Effector memory CD4-positive, alpha-beta T cell (primary cell): Measurements from ENCODE around the gene VOPP1.
A peak's percentile ranks its signal among the peaks of the same experiment; 100 is the strongest.

ENCODE experiments used
- DNase-seq, 3 donors: peaks; one replicate each; pipeline ENCODE4 v3.0.0-alpha.2; 2020
- H3K27ac ChIP-seq: 2 replicates; pipeline ENCODE4 v1.7.0; 2013; ENCODE audit warnings: mild to moderate bottlenecking, low read length, moderate library complexity; ENCODE audit not compliant: insufficient read depth, poor library complexity, severe bottlenecking
- H3K27me3 ChIP-seq: replicated peaks from 2 replicates; pipeline ENCODE4 v1.7.0; 2013; ENCODE audit warnings: mild to moderate bottlenecking, low read length; ENCODE audit not compliant: insufficient read depth, control insufficient read depth, poor library complexity, severe bottlenecking
- H3K36me3 ChIP-seq: 2 replicates; pipeline ENCODE4 v1.7.0; 2013; ENCODE audit warnings: mild to moderate bottlenecking, low read length, moderate library complexity; ENCODE audit not compliant: control insufficient read depth, insufficient read depth
- H3K4me1 ChIP-seq: 2 replicates; pipeline ENCODE4 v1.7.0; 2013; ENCODE audit warnings: low read length, mild to moderate bottlenecking; ENCODE audit not compliant: control insufficient read depth, insufficient read depth, poor library complexity, severe bottlenecking
- H3K4me3 ChIP-seq: 2 replicates; pipeline ENCODE4 v1.7.0; 2013; ENCODE audit warnings: low read length, low read depth, mild to moderate bottlenecking; ENCODE audit not compliant: insufficient read depth, poor library complexity, severe bottlenecking
- H3K9me3 ChIP-seq: 2 replicates; pipeline ENCODE4 v1.7.0; 2013; ENCODE audit warnings: mild to moderate bottlenecking, low read length, moderate library complexity; ENCODE audit not compliant: control insufficient read depth

Gene VOPP1

DNA sequence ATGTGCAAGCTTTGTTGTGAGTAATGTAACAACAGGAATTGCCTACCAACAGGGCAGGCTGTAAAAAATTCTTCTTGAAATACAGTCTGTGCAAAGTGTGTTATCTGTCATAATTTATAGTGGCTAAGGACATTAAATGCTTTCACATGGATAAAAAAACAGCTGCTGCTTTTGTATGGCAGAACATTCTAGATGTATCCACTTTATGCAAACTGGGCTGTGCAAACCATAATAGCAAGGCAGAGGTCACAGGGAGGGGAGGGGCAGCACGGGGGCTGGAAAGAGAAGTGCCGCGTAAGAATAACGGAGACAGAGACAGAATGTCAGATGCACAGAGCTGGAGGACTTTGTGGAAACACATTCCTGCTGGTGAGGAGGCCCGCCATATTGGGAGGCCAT lies 86.1 kb downstream of the VOPP1 start:
- no peak for DNase-seq
- Histone ChIP-seq H3K36me3 (peaks cover 35% of the 10 kb centered on the region), H3K27ac (no peak overlapping the region), H3K9me3 (no peaks in the 10 kb centered on the region), H3K4me3 (no peak overlapping the region), H3K4me1 (no peaks in the 10 kb centered on the region), H3K27me3 (no peaks in the 10 kb centered on the region)

DNA sequence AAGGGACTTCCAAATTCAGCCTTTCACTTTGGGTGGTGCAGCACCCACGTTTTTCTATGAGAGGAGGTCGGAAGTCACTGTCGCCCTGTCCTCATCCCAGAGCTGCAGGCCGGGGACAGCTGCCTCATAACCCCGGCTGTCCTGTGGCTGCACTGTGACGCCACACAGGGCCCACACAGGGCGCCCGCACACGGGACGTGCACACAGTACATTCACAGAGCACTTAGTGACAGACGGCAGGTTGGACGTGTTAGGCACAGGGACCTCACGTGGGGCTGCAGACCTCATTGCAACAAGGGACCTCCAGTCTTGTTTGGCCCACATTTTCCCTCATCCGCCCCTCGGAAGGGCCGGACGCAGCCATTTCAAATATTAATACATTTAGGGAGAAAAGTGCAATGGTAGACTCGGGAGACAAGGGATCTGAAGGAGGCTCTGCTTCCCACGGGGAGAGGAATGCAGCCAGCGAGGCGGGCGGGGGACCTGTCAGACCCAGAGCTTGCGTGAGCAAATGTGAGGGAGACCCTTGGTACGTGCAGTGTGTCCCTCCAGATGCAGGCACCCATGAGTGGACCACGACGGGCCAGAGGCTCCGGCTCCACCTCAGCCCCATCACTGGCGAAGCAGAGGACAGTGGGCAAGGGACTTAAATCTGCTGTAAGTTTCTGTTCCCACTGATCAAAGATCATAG lies 86.7 kb downstream of the VOPP1 start:
- no peak for DNase-seq
- Histone ChIP-seq H3K4me1 (no peaks in the 10 kb centered on the region), H3K4me3 (no peak overlapping the region), H3K27me3 (no peaks in the 10 kb centered on the region), H3K9me3 (no peaks in the 10 kb centered on the region), H3K27ac (no peak overlapping the region), H3K36me3 (peaks cover 29% of the 10 kb centered on the region)

DNA sequence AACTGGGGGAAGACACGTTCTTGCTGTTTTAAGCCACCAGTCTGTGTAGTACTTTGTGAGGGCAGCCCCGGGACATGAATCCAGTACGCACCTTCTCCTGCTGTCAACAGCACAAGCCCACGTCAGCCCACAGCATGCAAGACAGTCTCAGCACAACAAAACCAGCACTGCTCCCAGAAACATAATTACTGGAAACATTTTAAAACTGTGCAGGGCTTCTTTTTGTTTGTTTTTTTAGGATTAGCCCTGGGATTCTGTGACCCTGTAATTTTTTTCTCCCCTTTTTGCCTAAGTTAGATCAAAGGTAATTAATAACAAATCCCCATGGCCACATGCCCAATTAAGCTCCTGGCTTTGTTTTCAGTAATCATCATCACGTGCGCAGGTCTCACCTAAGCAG lies 87.5 kb downstream of the VOPP1 start:
- H3K27ac ChIP-seq, result no peak overlapping the region

DNA sequence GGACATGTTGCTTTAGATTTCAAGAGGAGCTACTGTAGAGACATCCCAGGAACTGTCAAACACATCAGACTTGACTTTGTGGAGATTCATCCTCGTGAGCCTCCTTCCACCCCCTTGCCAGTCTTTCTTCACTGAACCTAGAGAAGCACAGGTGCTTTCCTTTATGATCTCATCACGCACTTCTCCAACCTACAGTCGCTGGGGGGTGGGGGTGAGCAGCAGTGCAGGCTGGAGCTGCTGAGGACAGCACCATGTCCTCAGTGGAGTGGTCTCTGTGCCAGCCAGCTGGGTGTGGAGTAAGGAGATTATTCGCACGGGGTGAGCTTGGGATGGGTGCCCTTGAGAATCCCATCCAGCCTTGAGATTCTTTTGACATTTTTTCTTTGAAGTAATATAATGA lies 88.1 kb downstream of the VOPP1 start:
- DNase-seq, result no peak
- no peaks in the 10 kb centered on the region for H3K27me3 ChIP-seq
- H3K27ac ChIP-seq, result no peak overlapping the region
- no peak overlapping the region for H3K4me3 ChIP-seq
- H3K4me1 ChIP-seq, result no peaks in the 10 kb centered on the region
- H3K36me3 ChIP-seq, result peaks cover 15% of the 10 kb centered on the region
- no peaks in the 10 kb centered on the region for H3K9me3 ChIP-seq

More for the DNA sequence above, 87.5 kb downstream of the VOPP1 start:
- Histone ChIP-seq H3K27me3 (no peaks in the 10 kb centered on the region), H3K4me1 (no peaks in the 10 kb centered on the region), H3K9me3 (no peaks in the 10 kb centered on the region), H3K36me3 (peaks cover 21% of the 10 kb centered on the region), H3K4me3 (no peak overlapping the region)
- no peak for DNase-seq

DNA sequence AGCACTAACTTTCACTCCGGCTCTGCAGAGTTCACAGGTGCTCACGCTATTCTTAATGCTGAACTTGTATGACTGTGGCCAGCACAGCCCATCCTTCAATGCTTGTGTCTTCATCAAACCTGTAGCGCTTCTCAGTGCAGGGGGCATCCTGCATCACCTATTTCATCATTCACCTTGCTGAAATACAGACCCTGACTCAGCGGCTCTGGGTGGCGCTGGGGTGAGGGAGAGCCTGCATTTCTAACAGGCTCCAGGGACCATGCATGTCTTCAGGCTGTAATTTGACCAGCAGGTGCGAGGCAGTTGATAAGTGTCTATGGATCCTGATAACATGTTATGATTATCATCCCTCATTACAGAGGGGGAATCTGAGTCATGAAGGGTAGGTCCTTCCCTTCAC lies 89.3 kb downstream of the VOPP1 start:
- Histone ChIP-seq H3K36me3 (peaks cover 7% of the 10 kb centered on the region), H3K9me3 (no peaks in the 10 kb centered on the region), H3K4me3 (no peak overlapping the region), H3K27me3 (no peaks in the 10 kb centered on the region), H3K4me1 (peaks cover 7% of the 10 kb centered on the region), H3K27ac (no peak overlapping the region)
- DNase-seq, result no peak

DNA sequence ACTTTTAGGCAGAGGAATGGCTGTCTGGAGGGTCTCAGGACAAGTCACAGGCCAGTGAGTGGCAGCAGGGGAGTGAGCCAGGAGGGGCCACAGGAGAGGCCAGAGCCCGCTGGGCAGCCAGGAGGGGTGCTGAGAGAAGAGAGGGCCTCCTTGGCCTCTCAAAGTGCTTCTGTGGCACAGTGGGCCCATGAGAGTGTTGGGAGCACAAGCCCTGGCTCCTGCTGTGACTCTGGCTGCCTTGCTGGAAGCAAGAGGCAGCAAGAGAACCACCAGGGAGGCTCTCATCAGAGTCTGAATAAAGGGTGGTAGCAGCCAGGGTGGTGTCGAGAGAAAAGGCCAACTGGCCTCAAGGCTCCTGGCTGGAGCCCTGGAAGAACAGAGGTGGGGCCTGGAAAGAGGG lies 91.1 kb downstream of the VOPP1 start:
- Histone ChIP-seq H3K36me3 (peaks cover 7% of the 10 kb centered on the region), H3K4me1 (peaks cover 25% of the 10 kb centered on the region), H3K9me3 (no peaks in the 10 kb centered on the region), H3K27me3 (no peaks in the 10 kb centered on the region), H3K4me3 (no peak overlapping the region), H3K27ac (no peak overlapping the region)
- DNase-seq, result no peak

DNA sequence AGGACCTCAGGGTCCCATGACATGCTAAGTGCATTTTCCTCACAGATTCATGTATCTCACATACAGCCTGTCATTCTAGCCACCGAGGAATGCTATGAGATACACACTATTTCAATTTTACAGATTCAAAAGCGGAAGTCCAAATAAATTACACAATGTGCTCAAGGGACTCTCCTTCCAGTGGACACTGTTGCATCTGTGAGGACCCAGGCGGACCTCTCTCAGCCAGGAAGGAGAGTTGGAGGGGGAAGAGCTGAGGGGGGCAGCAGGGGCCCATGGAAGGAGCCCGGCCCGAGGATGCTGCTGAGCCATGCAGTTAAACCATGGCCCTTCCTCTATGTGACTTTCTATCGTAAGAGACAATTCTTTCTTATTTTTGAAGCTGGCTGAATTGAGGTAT lies 93.6 kb downstream of the VOPP1 start:
- no peak overlapping the region for H3K27ac ChIP-seq
- H3K4me1 ChIP-seq, result peaks cover 49% of the 10 kb centered on the region
- peaks cover 7% of the 10 kb centered on the region for H3K36me3 ChIP-seq
- no peaks in the 10 kb centered on the region for H3K27me3 ChIP-seq
- no peaks in the 10 kb centered on the region for H3K9me3 ChIP-seq
- no peak for DNase-seq
- no peak overlapping the region for H3K4me3 ChIP-seq

DNA sequence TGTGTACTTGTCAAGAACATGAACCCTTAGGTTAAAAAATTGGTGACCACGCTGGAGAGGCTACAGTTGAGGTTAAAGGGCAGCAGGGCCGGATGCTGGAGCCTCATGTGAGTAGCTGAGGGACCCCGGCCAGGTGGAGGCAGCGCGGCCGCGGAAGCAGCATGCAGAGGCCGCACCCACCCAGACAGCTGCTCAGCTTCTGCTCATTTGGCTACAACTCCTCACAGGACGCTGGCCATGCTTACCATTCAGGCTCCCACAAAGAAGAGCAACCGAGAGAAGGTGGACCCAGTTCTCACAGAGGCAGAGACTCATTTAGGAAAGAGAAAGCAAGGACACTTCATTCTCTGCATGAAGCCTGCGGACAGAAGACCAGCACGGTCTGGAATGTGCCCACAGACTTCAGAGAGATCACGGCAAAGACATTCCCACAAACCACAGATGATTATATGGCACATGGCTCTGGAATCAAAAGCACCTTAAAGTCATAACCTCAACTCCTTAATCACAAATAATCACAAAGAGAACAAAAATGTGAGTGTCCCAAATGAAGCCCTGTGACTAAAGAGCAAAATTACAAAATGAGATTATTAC lies 94.4 kb downstream of the VOPP1 start:
- no peaks in the 10 kb centered on the region for H3K27me3 ChIP-seq
- H3K27ac ChIP-seq, result no peak overlapping the region
- H3K36me3 ChIP-seq, result peaks cover 7% of the 10 kb centered on the region
- peaks cover 57% of the 10 kb centered on the region for H3K4me1 ChIP-seq
- no peaks in the 10 kb centered on the region for H3K9me3 ChIP-seq
- no peak overlapping the region for H3K4me3 ChIP-seq
- no peak for DNase-seq

DNA sequence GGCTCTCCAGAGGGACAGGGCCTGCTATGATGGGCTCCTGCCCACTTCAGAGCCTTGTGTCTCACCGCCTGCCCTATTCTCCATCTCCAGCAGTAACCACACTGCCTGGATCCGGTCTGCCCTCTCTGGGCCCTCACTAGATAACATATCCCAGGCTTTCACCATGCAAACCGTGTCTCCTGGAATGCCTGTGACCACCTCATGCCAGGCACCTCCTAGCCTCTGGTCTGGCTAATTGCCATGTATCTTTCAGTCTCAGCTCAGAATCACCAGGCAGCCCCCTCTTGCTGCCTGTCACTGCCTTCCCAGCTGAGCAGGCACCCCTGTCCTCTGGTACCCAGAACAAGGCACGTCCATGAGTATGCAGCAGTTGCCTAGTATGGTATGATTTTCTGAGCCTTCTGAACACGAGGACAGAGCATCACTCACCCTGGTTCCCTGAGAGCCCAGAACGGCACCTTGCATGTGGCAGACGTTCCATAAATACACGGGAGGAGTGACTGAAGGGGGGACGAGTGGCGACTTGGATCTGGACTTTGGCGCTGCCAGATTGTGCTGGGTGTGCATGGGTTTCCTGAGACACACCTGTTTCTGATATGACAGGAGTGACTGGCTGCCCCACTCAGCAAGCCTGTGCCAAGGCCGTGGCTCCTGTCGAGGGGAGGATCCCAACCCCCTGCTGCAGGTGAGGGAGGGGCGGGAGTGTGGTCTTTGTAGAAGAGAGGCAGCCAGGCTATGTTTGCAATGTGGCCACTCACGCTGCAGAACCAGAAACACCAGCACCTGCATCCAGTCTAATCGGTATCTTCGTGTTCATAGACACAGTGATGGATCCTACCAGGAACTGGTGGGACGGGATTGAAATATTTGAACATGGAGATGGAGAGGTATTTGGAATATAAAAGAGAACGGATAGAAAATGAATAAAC lies 95.2 kb downstream of the VOPP1 start:
- no peaks in the 10 kb centered on the region for H3K9me3 ChIP-seq
- H3K4me1 ChIP-seq, result peaks cover 59% of the 10 kb centered on the region
- peaks cover 7% of the 10 kb centered on the region for H3K36me3 ChIP-seq
- DNase-seq, result no peak
- H3K27ac ChIP-seq, result peak overlapping the region; percentile 43
- no peaks in the 10 kb centered on the region for H3K27me3 ChIP-seq
- H3K4me3 ChIP-seq, result no peak overlapping the region
